HG03159 (cell line): ENCODE data around the gene FRMPD1.

Source experiments
- ATAC-seq: cut with Tn5 transposase; IDR thresholded peaks from one replicate; pipeline ENCODE4 v1.9.1; 2021; ENCODE audit warnings: mild to moderate bottlenecking, moderate library complexity; ENCODE audit not compliant: unreplicated experiment

FRMPD1 gene

DNA sequence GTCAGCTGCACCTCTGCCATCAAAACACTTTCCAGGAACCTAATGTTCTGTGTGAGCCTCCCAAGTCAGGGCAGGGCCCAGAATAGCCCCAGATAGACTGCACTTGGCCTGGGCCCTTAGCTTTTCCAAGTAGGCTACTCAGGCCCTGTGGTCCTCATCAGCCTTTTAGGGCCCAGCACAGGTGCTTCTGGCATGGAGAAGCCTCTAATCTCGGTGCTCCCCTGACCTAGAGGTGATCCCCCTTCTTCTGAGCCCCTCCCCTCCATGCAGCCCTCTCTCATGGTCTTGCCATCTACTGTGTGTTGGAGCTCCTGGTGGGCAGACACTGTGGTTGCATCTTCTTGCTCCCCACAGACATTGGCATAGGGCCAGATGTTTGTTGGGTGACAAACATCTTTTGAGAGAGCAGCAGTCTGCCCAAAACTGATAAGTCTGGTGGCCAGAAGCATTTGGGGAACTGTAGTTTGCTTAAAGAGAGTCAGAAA is 28.1 kb downstream of the FRMPD1 start:
- no peak for ATAC-seq

GRCh38 chr9:37679649-37680402 is 29.1 kb downstream of the FRMPD1 start:
- no peak for ATAC-seq

DNA sequence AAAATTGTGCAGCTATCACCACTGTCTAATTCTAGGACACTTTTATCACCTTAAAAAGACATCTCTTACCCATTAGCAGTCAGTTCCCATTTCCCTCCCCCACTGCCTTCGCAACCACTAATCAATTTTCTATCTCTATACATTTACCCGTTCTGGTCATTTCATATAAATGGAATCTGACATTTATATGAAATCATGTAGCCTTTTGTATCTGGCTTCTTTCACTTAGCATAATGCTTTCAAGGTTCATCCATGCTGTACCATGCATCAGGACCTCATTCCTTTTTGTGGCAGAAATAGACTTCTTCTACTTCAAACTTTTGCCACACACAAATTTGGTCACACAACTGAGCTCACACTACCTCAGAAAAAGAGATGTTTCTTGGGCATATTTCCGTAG is 32.2 kb downstream of the FRMPD1 start:
- no peak for ATAC-seq

DNA sequence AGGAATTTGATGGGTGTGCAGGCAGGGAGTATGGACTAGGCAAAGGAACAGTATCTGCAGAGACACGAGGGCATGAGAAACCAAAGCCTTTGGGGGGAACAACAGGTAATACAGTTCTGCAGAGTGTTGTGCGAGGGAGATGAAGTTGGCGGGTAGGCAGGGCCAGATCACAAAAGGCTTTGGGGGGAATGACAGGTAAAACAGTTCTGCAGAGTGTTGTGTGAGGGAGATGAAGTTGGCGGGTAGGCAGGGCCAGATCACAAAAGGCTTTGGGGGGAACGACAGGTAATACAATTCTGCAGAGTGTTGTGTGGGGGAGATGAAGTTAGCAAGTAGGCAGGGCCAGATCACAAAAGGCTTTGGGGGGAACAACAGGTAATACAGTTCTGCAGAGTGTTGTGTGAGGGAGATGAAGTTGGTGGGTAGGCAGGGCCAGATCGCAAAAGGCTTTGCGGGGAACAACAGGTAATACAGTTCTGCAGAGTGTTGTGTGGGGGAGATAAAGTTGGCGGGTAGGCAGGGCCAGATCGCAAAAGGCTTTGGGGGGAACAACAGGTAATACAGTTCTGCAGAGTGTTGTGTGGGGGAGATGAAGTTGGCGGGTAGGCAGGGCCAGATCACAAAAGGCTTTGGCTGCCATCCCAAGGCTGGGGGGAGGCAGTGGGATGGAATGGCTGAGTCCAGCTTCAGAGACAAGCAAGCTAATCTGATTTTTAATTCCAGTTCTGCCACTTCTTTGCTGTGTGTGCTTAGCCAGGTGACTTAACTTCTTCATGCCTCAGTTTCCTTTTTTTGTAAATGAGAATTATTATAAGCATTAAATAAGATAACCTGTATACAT is 33.0 kb downstream of the FRMPD1 start:
- no peak for ATAC-seq

GRCh38 chr9:37692622-37693221 is 42.0 kb downstream of the FRMPD1 start:
- no peak for ATAC-seq

DNA sequence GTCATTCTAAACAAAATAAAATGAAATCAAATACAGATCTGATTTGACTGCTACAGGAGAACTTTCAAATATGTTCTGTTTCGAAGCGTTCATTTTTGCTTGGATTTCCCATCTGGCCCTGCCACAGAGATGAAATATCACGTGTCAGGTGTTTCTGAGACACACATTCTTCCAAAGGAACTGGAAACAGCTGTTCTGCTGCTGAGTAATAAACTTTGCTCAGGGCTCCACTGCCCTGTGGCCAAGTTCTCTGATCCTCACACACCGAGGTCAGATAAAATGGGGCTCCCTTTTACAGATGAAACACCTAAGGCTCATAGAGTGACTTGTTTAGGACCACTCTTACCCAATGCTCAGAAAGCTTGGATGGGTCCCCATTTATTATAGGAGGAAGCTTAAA is 42.5 kb downstream of the FRMPD1 start:
- ATAC-seq: no peak

- no peak for ATAC-seq
These were observed 43.6 kb downstream of the FRMPD1 start for GRCh38 chr9:37694355-37694754.

DNA sequence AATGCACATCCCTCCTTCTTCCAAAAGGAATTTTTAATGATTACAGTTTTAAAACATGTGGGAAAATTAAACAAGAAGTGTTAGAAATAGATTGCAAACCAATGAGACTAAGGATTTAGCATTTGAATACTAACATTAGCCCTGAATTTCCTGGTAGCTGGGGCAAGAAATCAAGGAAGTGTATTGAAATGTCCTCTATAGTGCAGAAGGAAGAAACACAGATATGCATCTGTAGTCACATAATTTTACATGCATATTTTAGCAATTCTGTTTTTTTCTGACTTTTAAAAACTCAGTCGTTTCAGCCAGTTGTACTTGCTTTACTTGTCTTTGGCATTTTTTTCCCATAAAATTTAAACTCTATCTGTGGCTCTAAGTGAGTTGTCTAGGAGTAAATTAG is 45.8 kb downstream of the FRMPD1 start:
- ATAC-seq: no peak

- ATAC-seq: no peak
These were observed 49.4 kb downstream of the FRMPD1 start for GRCh38 chr9:37700131-37700530.

DNA sequence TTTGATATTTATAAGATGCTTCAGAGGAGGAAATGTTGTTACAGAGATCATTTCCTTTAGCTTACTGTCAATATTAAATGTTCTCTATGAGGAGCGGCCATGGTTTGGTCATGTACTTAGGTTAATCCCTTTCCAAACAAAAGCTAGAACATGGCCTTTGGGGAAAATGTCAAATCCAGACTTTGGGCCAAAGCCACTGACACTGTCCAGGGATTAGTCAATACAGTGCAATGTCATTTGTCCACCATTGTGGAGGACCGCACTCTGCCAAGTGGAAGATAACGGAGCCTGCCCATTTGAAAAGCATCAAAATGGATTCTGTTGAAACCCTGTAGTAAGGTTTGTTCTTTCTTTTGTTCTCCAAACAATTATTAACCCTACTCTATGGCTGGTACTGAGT is 50.1 kb downstream of the FRMPD1 start:
- no peak for ATAC-seq

DNA sequence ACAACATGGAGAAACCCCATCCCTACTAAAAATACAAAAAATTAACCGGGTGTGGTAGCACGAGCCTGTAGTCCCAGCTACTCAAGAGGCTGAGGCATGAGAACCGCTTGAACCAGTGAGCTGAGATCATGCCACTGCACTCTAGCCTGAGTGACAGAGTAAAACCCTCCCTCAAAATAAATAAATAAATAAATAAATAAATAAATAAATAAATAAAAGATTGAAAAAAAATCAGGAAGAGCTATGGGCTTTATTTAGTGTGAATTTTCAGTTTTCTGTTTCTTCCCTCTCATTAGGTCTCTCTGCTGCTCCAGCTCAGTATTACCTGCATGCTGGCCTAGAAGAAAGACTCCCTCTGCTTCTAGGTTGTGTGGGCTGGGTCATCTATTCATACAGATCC is 55.0 kb downstream of the FRMPD1 start:
- ATAC-seq: no peak

DNA sequence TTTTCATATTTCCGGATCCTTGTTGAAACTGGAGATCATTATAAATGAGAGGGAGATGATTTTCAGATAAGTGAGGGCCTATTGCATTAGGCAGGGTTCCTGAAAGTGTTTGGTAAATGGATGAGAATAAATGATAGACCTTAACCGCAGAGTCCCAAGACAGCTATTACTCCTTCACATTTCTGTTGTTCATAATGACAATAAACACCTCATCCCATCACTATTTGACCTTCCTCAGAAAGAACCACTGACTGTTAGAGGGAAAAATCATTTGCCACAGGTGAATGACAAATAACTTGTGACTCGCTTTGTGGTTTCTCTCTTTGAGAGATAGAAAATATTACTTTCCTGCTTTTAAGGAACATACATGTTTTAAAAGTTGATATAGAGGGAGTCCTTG is 55.5 kb downstream of the FRMPD1 start:
- no peak for ATAC-seq

GRCh38 chr9:37707748-37708147 is 57.0 kb downstream of the FRMPD1 start:
- no peak for ATAC-seq

- ATAC-seq: no peak
These were observed 59.3 kb downstream of the FRMPD1 start for GRCh38 chr9:37710046-37710445.

- ATAC-seq: no peak
These were observed 64.5 kb downstream of the FRMPD1 start for GRCh38 chr9:37715260-37715659.

GRCh38 chr9:37715991-37716505 is 65.3 kb downstream of the FRMPD1 start:
- no peak for ATAC-seq

DNA sequence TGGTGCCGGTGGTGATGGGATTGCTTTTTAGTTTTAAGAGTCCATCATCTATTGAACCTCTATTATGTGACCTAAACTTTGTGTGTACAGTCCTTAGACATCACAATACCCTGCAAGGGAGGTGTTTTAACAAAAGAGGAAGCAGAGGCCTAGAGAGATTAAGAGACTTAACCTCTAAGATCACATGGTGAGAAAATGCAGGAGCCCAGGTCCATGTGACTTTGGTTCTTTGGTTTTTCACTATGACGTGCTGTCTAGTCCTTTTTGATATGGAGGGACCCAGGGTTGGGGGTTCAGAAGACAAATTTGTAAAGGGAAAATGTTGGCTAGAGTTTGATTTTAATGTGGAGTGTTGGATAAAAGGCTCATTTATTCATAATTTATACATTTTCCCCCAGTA is 68.8 kb downstream of the FRMPD1 start:
- no peak for ATAC-seq

GRCh38 chr9:37727013-37727412 is 76.3 kb downstream of the FRMPD1 start:
- ATAC-seq: no peak

DNA sequence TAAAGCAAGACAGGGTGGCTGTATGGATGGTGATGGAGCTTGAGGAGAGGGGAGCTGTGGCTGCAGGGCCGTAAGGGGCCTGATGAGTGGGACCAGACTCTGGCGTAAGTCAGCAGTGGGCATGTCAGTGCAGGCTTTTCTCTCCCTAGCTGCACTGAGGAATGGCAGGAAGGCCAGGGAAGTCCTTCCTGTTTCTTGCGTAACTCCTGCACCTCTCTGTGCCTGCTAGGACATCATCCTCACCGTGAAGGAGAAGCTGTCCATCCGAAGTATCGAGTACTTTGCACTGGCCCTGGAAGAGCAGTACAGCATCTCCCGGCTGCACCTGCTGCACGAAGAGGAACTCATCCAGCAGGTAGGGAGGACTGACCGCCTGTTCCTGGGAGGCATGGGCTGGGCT is 78.7 kb downstream of the FRMPD1 start:
- ATAC-seq: no peak

DNA sequence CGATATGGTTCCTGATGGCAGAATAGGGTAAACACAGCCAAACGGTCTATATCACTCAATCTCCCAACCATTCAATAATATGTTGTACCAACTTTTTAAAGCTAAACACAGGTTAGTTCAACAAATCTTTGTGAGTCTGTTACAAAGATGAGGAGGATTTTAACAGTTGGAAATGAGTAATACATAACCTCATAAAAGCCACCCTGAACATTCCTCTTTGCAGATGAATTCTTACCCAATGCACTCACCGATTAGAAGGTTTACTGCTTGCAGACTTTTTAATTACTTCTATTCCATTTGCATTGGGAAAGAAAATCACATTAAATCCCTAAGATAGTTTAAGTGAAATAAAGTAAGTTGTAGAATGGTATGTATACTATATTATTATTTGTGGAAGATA is 79.5 kb downstream of the FRMPD1 start:
- no peak for ATAC-seq

DNA sequence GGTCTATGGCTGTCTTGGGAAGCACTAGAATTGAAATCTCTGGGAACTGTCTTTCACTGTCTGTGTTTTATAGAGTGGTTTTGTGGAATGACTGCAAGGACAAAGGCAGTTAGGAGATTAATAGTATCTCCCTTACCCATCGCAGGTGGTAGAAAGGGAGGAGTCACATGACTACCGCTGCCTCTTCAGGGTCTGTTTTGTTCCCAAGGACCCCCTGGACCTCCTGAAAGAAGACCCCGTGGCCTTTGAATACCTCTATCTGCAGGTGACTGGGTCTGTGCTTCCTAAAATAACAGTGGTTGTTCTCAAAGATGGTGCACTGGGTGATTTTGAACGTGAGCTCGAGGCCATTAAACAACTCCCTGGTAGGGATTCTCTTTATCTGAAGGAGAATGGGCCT is 80.1 kb downstream of the FRMPD1 start:
- ATAC-seq: no peak
